Measurements from ENCODE around the gene TAF15.

TAF15 gene

DNA sequence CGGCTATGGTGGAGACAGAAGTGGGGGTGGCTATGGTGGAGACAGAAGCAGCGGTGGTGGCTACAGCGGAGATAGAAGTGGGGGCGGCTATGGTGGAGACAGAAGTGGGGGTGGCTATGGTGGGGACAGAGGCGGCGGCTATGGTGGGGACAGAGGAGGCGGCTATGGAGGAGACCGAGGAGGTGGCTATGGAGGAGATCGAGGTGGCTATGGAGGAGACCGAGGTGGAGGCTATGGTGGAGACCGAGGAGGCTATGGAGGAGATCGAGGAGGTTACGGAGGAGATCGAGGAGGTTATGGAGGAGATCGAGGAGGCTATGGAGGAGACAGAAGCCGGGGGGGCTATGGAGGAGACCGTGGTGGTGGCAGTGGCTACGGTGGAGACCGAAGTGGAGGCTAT, 35.3 kb downstream of the TAF15 start:
- no peak overlapping the region for H3K4me3 ChIP-seq (ENCODE audit: low read depth, low read length)
- TF ChIP-seq, protein P1, sequence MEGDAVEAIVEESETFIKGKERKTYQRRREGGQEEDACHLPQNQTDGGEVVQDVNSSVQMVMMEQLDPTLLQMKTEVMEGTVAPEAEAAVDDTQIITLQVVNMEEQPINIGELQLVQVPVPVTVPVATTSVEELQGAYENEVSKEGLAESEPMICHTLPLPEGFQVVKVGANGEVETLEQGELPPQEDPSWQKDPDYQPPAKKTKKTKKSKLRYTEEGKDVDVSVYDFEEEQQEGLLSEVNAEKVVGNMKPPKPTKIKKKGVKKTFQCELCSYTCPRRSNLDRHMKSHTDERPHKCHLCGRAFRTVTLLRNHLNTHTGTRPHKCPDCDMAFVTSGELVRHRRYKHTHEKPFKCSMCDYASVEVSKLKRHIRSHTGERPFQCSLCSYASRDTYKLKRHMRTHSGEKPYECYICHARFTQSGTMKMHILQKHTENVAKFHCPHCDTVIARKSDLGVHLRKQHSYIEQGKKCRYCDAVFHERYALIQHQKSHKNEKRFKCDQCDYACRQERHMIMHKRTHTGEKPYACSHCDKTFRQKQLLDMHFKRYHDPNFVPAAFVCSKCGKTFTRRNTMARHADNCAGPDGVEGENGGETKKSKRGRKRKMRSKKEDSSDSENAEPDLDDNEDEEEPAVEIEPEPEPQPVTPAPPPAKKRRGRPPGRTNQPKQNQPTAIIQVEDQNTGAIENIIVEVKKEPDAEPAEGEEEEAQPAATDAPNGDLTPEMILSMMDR (IDR thresholded peaks at IDR 0.05; ENCODE audit: low read depth, low read length): no peak

DNA sequence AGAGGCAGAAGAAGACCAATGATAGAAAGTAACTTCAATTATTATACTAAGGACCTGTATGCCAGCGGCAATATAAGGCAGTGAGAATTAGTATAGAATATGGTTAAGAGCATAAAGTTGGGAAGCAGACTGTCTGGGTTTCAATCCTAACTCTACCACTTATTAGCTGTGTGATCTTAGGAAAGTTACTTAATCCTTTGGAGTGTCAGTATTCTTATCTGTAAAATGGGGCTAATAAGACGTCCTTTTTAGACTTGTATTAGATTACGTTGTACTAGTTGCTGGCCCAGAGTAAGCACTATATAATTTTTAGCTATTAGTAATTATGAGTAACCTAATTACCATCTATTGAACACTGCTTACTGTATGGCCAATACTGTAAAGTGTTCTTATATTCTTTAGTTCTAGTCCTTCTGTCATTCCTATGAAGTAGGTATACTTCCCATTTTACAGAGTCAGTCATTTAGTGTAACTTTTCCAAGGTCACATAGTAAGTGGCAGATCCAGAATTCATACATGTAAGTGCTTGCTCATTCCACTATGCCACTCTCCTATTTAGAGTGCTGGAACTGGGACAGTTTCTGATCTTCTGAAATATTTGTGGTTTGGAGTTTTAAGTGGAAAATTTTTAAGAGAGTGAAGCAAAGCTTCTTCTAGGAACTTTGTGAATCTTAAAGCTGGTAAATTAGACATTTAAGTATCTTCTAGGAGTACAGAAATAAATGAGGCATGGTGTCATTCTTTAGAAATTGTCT, 36.9 kb downstream of the TAF15 start:
- H3K4me3 ChIP-seq (ENCODE audit: low read depth, low read length): no peak overlapping the region
- TF ChIP-seq, protein P1 (IDR thresholded peaks at IDR 0.05; ENCODE audit: low read depth, low read length): no peak

- H3K4me3 ChIP-seq (ENCODE audit: low read depth, low read length): no peak overlapping the region
- TF ChIP-seq, protein P1 (IDR thresholded peaks at IDR 0.05; ENCODE audit: low read depth, low read length): no peak
These were observed 37.7 kb downstream of the TAF15 start for GRCh38 chr17:35847006-35847405.

- TF ChIP-seq, protein P1 (IDR thresholded peaks at IDR 0.05; ENCODE audit: low read depth, low read length): no peak
These were observed 38.5 kb downstream of the TAF15 start for GRCh38 chr17:35847633-35848373.

GRCh38 chr17:35849469-35850348, 40.4 kb downstream of the TAF15 start:
- TF ChIP-seq, protein P1 (IDR thresholded peaks at IDR 0.05; ENCODE audit: low read depth, low read length): peak; percentile 59
- no peak overlapping the region for H3K4me3 ChIP-seq (ENCODE audit: low read depth, low read length)

More at GRCh38 chr17:35847633-35848373, 38.5 kb downstream of the TAF15 start:
- no peak overlapping the region for H3K4me3 ChIP-seq (ENCODE audit: low read depth, low read length)

DNA sequence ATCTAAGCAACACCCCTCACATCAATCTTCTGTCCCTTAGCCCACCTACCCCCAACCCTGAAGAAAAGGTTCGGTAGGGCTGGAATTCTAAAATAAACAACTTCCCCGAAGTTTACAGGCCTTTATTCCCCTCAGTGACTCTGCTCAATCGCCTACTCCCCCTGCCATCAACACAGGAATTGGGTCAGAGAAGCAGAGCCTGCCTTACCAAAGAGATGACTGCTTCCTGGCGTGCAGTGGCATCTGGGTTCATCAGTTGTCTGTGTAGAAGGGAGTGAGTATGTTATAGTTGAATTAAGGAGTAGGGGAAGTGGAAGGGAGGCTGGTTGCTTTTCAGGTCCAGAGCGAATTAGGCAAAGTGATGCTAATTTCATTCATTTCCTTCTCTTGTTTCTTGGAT, 46.7 kb downstream of the TAF15 start:
- TF ChIP-seq, protein P1 (IDR thresholded peaks at IDR 0.05; ENCODE audit: low read depth, low read length): no peak

More for the DNA sequence above, 46.7 kb downstream of the TAF15 start:
- H3K4me3 ChIP-seq (ENCODE audit: low read depth, low read length): no peak overlapping the region

All from WI38 (cell line).